Dermis blood vessel endothelial cell (primary cell): ENCODE data around the gene AP4E1. TPM values are rescaled to one million over a fixed set of nuclear protein-coding genes. Genes with fewer than 3 reads are reported as not detected.
"Not testable (repeated sequence)": the region's sequence is repeated elsewhere in the genome, so short reads cannot be mapped to it uniquely, and the experiment has no call there.

ENCODE experiments used
- DNase-seq: peaks from one replicate; pipeline ENCODE4 v3.0.0; 2010
- total RNA-seq: library from RNA; depleted of rRNA; stranded (reverse); fragments of >200 nt; gene quantifications from 2 replicates; pipeline ENCODE4 v1.2.3, GENCODE V29; 2014

AP4E1 gene
- total RNA-seq, result 12.3 and 14.4 TPM in 2 replicates

DNA sequence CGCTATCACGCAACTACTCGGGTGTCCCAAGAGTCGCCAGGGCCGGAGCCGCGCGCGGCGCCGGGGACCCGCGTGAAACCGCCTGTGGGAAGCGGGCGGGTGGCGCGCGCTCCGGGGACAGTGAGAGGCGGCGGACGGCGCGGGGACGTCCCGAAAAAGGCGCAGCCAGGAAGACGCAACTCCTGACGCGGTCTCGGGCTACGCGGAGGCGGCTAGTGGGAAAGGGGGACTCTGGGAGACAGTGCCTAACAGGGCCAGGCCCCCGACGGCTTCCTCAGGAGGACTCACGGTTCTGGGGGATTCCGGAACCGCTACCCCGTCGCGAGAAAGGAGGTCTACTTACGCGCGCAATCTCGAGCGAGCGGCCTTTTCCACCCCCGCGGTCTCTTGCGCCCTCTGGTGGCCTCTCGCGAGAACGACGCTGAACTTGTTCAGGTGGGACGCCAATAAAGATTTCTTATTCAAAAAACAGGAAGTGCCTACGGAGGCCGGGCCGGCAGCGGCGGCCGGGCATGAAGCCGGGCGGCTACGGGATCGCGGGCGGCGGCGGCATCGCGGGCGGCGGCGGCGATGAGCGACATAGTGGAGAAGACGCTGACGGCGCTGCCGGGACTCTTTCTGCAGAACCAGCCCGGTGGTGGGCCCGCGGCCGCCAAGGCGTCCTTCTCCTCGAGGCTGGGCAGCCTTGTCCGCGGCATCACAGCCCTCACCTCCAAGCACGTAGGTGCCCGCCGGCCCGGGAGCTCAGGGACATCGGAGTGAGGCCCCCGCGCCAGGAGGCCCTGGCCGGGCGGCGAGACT, at the start of gene AP4E1:
AP4E1 (plus strand) TSS at position 475 of the 801 bp plus-strand sequence; CDS start at position 571, 96 bp downstream.
- DNase-seq, result peak; percentile 97

DNA sequence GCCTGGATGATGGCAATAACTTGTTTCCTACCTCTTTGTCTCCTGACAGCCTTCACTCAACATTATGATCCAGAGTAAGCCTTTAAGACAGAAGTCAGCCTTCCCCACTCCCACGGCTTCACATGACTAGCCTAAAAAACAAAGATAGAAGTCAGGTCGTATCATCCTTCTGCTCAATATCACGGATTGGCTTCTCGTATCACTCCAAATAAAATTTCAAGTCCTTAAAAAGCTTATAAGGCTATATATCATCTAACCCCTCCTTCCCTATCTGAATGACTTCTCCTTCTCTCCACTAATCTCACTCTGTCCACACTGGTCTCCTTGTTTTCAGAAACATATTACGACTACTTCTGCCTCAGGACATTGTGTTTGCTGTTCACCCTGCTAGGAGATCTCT, 47.7 kb upstream of the AP4E1 start:
- DNase-seq, result no peak

DNA sequence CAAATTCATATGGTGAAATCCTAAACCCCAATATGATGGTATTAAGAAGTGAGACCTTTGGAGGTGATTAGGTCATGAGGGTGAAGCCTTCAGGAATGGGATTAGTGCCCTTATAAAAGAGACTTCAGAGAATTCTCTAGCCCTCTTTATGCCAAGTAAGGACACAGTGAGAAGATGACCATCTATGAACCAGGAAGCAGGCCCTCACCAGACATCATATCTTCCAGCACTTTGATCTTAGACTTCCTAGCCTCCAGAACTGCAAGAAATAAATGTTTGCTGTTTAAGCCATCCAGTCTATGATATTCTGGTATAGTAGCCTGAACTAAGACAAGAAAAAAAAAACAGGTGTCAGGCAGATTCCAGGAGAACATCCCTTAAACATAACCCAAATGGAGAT, 45.9 kb upstream of the AP4E1 start:
- no peak for DNase-seq

DNA sequence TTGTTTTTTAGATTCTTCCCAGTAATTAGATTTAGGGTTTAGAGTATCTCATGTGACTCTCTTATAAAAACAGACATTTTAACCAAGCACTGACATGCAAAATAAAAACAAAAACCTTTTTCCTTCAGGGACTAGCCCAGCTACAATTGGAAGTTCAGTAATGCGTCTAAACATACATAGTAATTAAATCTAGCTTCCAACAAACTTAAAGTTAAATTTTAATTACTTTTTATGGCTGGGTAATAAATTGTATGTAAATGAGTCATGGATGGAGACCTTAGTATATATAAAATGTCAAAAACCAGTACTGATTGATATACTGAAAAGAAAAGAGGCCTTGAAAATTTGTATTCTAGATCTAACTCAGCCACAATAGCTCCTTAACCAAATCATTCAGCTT, 43.6 kb upstream of the AP4E1 start:
- DNase-seq, result no peak

- no peak for DNase-seq
Measured at GRCh38 chr15:50865515-50866353, 42.7 kb upstream of the AP4E1 start.

DNA sequence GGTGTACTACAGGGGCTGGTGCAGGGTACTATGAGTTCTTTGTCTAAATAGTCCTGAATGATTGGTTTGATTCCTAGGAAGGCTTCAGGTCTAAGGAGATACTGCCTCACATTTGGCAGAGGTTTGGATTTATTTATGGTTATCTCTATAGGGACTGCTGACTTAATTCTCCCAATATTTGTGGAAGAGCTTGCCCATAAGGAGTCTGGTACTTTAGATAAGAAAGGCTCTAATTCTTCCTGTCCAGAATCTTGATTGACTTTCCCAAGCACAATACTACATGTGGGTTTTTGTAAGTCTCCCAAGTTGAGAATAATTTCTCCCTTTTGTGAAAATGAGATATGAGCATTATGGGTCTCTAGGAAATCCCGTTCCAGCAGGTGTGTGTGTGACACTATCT, 36.7 kb upstream of the AP4E1 start:
- no peak for DNase-seq

DNA sequence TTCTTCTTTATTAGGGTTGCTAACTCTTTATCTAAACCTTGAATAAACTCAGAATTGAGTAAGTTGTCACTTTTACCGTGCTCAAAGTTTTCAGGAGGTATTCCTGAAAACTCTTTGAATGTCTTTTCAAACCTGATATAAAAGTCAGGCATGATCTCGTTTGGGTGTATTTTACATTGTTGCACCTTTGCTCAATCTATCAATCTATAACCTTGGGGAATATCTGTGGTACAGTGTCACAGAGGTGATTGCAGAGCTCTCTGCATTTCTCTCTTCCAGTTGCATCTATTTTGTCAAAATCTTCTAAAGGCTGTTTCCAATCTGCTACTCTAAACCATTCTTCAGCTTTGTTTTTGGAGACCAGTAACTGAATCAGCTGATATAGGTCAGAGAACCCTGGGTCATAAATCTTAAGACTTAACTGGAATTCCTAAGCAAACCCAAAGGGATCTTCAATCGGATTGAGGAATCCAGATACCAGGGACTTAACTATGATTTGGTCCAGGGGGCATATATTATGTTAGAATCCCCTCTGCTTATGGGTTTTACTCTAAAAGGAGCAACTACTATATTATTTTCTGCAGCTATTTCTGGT, 35.6 kb upstream of the AP4E1 start:
- no peak for DNase-seq

DNA sequence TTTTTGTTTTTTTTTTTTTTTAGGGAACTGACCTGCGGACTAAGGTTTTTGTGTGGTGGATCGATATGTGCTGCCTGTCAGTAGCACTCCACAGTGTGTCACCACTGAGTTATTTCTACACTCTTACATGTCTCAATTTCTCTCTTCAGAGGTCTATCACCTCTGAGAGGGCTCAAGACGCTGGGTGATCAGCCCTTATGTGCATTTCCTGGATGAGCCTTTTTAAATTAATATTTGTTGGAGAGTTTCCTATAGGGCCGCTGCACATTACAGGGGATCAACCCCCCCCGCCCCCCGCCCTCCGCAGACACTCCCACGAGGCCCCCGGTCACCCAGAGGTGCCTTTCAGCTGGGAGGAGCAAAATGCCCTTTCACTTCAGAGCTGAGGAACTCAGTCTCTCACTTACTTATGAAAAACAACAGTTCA, 34.5 kb upstream of the AP4E1 start:
- DNase-seq, result no peak

GRCh38 chr15:50875238-50875637, 33.2 kb upstream of the AP4E1 start:
- not testable (repeated sequence) for DNase-seq

- DNase-seq, result no peak
Measured at GRCh38 chr15:50876260-50876988, 32.1 kb upstream of the AP4E1 start.

GRCh38 chr15:50876989-50877360, 31.5 kb upstream of the AP4E1 start:
- DNase-seq, result peak; percentile 90

DNA sequence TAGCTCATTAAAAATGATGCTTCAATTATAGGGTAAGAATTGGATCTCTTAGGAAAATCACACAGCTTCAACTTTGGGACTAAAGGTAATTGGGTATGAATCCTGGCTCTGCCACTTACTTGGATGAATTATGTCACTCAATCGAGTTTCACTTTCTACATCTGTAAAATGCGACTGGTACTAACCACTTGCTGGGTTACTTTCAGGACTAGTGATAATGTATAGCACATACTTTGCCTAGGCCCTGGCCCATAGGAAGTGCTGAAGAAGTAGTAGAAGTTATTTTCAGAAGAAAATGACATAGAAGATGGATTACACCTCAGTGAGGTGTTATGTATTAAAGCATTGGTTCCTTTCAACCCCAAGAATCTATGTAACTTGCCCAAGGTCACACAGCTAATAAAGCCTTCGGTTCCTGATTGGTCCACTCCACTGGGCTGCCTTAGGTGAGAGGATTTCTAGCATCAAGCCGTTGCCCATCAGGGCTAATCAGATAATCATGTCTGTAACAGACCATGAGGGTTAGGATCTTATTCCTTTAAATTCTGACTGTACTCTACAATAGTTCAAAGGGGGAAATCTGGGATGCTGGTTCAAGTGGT, 29.4 kb upstream of the AP4E1 start:
- DNase-seq, result no peak

- DNase-seq, result no peak
Measured at GRCh38 chr15:50880206-50880605, 28.3 kb upstream of the AP4E1 start.

DNA sequence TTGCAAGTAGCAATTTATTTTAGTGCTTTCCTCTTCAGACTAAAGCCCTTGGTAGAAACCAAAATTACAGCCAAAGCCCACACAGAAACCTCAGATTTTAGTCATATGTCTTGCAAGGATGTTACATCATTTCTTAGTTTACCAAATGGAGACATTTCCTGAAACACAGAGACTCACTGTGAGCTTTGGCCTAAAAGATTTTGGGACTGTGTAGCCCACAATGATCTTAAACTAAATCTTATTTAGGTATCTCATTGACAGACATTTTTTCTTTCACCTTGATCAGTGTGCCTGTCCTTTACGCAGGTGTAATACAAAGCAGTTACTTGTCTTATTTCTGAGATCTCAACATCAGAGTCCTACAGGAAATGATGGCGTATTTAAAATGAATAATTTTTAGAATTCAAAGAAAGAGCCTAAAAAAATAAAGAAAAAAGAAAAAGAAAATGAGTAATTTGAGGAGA, 27.8 kb upstream of the AP4E1 start:
- peak; percentile 13 for DNase-seq

- no peak for DNase-seq
Measured at GRCh38 chr15:50881121-50882048, 27.1 kb upstream of the AP4E1 start.

- peak; percentile 84 for DNase-seq
Measured at GRCh38 chr15:50883903-50884302, 24.6 kb upstream of the AP4E1 start.

DNA sequence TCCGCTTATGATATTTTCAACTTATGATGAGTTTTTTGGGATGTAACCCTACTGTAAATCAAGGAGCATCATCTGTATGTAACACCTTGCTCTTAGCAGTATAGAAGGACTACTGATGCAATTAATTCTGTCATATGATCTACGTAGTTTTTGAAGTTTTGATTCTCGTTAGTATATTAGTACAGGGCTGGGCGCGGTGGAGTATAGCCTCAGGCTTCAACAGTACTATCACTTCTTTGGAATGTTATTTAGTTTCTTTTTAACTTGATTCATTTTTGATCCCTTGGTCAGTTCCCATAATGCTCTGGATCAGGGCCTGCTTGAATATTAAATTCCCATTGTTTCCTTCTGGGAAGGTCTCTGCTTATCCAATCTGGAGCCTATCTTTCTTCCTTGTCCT, 23.9 kb upstream of the AP4E1 start:
- no peak for DNase-seq

GRCh38 chr15:50886139-50886467, 22.4 kb upstream of the AP4E1 start:
- DNase-seq, result no peak

DNA sequence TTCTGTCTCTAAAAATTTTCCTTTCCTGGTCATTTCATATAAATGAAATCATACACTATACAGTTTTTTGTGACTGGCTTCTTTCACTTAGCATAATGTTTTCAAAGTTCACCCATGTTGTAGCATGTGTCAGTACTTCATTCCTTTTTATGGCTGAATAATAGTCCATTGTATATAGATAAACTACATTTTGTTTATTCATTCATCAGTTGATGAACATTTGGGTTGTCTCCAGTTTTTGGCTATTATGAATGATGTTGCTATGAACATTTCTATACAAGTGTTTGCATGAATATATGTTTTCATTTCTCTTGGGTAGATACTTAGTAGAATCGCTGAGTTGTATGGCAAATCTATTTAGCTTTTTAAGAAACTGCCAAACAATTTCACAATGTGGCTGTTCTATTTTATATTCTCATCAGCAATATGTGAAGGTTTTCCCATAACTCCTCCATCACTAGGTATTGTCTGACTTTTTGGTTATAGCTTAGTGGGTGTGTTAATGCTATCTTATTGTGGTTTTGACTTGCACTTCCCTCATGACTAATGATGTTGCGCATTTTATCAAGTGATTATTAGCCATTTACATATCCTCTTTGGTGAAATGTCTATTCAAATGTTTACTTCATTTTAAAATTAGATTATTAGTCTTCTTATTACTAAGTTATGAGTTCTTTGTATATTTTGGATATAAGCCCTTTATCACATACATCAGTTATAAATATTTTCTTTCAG, 21.7 kb upstream of the AP4E1 start:
- no peak for DNase-seq

DNA sequence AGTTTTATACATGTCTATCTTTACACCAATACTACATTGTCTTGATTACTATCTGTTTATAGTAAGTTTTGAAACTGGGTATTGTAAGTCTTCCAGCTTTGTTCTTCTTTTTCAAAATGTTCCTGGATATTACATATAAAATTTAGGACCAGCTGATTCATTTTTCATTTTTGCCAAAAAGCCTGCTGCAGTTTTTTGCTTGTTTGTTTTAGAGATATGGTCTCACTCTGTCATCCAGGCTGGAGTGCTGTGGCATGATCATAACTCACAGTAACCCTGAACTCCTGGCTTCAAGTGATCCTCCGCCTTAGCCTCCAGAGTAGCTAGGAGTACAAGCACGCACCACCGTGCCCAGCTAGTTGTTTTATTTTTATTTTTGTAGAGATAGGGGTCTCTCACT, 20.4 kb upstream of the AP4E1 start:
- DNase-seq, result no peak

DNA sequence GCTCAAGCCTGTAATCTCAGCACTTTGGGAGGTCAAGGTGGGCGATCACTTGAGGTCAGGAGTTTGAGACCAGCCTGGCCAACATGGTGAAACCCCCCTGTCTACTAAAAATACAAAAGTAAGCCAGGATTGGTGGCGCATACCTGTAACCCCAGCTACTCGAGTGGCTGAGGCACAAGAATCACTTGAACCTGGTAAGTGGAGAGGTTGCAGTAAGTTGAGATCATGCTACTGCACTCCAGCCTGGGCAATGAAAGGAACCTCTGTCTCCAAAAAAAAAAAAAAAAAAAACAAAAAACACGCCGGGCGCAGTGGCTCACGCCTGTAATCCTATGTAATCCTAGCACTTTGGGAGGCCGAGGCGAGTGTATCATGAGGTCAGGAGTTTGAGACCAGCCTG, 18.9 kb upstream of the AP4E1 start:
- DNase-seq, result no peak
